NOMO-1 treated with dmso at 0.1 percent for 144 hours (cell line): ENCODE measurements around the gene FLVCR2.
"Not testable (repeated sequence)": the region's sequence is repeated elsewhere in the genome, so short reads cannot be mapped to it uniquely, and the experiment has no call there.

ENCODE experiments used
- DNase-seq: peaks from one replicate; lab custom pipeline; 2025; ENCODE audit not compliant: unreplicated experiment; lab: John Stamatoyannopoulos, UW

The FLVCR2 gene

GRCh38 chr14:75660238-75660629 is 81.8 kb downstream of the FLVCR2 start:
- DNase-seq: no peak

GRCh38 chr14:75660630-75661498 is 82.4 kb downstream of the FLVCR2 start, which contains the start of the genes ERG28 and TTLL5:
Gene ERG28, minus strand, starts transcription at chr14:75660876. Its CDS starts 3,374 bp downstream, at chr14:75657502.
Gene TTLL5, plus strand, starts transcription at chr14:75661246. Its CDS starts 1,904 bp downstream, at chr14:75663150.
- DNase-seq: peak; percentile 97

- no peak for DNase-seq
Observed at GRCh38 chr14:75661499-75661814, 83.0 kb downstream of the FLVCR2 start.

GRCh38 chr14:75662966-75663365 is 84.5 kb downstream of the FLVCR2 start:
- DNase-seq: no peak

GRCh38 chr14:75667099-75667765 is 88.8 kb downstream of the FLVCR2 start:
- DNase-seq: no peak

- DNase-seq: no peak
Observed at GRCh38 chr14:75672605-75673192, 94.3 kb downstream of the FLVCR2 start.

GRCh38 chr14:75673345-75674035 is 95.1 kb downstream of the FLVCR2 start:
- DNase-seq: no peak

- no peak for DNase-seq
Observed at GRCh38 chr14:75675265-75675960, 97.0 kb downstream of the FLVCR2 start.

- DNase-seq: no peak
Observed at GRCh38 chr14:75685910-75686309, 107.5 kb downstream of the FLVCR2 start.

GRCh38 chr14:75689012-75689411 is 110.6 kb downstream of the FLVCR2 start:
- no peak for DNase-seq

GRCh38 chr14:75690010-75690409 is 111.6 kb downstream of the FLVCR2 start:
- no peak for DNase-seq

GRCh38 chr14:75695025-75695424 is 116.6 kb downstream of the FLVCR2 start:
- not testable (repeated sequence) for DNase-seq

GRCh38 chr14:75697386-75697785 is 119.0 kb downstream of the FLVCR2 start:
- DNase-seq: no peak
